GOT3 (cell line): ENCODE results near the gene CLMN.
"Not testable (repeated sequence)": the region's sequence is repeated elsewhere in the genome, so short reads cannot be mapped to it uniquely, and the experiment has no call there.

Source experiments
- DNase-seq: peaks from one replicate; lab custom pipeline; 2025; ENCODE audit warnings: mixed read lengths; lab: John Stamatoyannopoulos, UW

CLMN gene

GRCh38 chr14:95193081-95193480 lies 126.6 kb downstream of the CLMN start:
- DNase-seq = no peak

GRCh38 chr14:95192311-95192710 lies 127.4 kb downstream of the CLMN start:
- no peak for DNase-seq

GRCh38 chr14:95191445-95192199 lies 128.1 kb downstream of the CLMN start:
- DNase-seq = no peak

- DNase-seq = no peak
Measured at GRCh38 chr14:95190857-95191256, 128.9 kb downstream of the CLMN start.

- DNase-seq = no peak
Measured at GRCh38 chr14:95190346-95190840, 129.3 kb downstream of the CLMN start.

- no peak for DNase-seq
Measured at GRCh38 chr14:95189367-95190132, 130.2 kb downstream of the CLMN start.

GRCh38 chr14:95188380-95188779 lies 131.3 kb downstream of the CLMN start:
- no peak for DNase-seq

GRCh38 chr14:95185767-95186392 lies 133.8 kb downstream of the CLMN start:
- DNase-seq = no peak

GRCh38 chr14:95185033-95185766 lies 134.5 kb downstream of the CLMN start:
- no peak for DNase-seq

- DNase-seq = no peak
Measured at GRCh38 chr14:95184413-95184790, 135.3 kb downstream of the CLMN start.

GRCh38 chr14:95183532-95184412 lies 135.9 kb downstream of the CLMN start:
- DNase-seq = no peak

GRCh38 chr14:95183082-95183481 lies 136.6 kb downstream of the CLMN start:
- no peak for DNase-seq

- no peak for DNase-seq
Measured at GRCh38 chr14:95182379-95182778, 137.3 kb downstream of the CLMN start.

GRCh38 chr14:95180966-95181741 lies 138.6 kb downstream of the CLMN start:
- DNase-seq = no peak

GRCh38 chr14:95175670-95176069 lies 144.0 kb downstream of the CLMN start:
- not testable (repeated sequence) for DNase-seq

- DNase-seq = no peak
Measured at GRCh38 chr14:95174184-95174792, 145.4 kb downstream of the CLMN start.

- DNase-seq = no peak
Measured at GRCh38 chr14:95173518-95173917, 146.2 kb downstream of the CLMN start.

- no peak for DNase-seq
Measured at GRCh38 chr14:95167177-95167576, 152.5 kb downstream of the CLMN start.

GRCh38 chr14:95165517-95165916 lies 154.2 kb downstream of the CLMN start:
- no peak for DNase-seq

- DNase-seq = no peak
Measured at GRCh38 chr14:95164506-95164905, 155.2 kb downstream of the CLMN start.
